Measurements from ENCODE around the gene CEP104.

DNA sequence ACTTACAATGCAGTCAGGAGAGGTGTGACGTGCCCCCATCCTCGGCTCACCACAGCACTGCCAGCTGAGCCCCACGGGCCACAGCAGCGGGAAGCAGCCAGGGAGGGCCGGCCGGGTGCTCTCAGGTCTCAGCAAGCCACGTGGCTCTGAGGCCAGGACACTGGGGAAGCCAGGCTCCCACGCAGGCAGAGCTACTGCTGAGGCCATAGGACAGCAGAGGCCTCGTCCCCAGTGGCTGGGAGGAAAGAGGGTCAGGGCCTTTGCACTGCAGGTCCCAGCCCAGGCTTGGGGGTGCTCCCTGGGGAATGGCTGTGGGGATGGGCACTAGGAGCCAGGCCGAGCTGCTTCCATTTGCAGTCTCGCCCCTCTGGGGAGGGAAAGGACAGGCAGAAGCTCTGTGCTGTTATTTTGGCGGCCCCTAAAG, 66.5 kb downstream of the CEP104 start:
- TF ChIP-seq, protein P1, sequence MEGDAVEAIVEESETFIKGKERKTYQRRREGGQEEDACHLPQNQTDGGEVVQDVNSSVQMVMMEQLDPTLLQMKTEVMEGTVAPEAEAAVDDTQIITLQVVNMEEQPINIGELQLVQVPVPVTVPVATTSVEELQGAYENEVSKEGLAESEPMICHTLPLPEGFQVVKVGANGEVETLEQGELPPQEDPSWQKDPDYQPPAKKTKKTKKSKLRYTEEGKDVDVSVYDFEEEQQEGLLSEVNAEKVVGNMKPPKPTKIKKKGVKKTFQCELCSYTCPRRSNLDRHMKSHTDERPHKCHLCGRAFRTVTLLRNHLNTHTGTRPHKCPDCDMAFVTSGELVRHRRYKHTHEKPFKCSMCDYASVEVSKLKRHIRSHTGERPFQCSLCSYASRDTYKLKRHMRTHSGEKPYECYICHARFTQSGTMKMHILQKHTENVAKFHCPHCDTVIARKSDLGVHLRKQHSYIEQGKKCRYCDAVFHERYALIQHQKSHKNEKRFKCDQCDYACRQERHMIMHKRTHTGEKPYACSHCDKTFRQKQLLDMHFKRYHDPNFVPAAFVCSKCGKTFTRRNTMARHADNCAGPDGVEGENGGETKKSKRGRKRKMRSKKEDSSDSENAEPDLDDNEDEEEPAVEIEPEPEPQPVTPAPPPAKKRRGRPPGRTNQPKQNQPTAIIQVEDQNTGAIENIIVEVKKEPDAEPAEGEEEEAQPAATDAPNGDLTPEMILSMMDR (conservative IDR thresholded peaks at IDR 0.05; ENCODE audit: low read depth, low read length) = no peak
- TF ChIP-seq EZH2 (IDR thresholded peaks at IDR 0.05; ENCODE audit: borderline replicate concordance, low read depth, low read length, poor library complexity, severe bottlenecking) = no peak
